Midbrain (tissue), 1 donor: ENCODE data around the gene SLC25A40.

ENCODE experiments used
- DNase-seq: peaks from one replicate; lab custom pipeline; 2025; lab: John Stamatoyannopoulos, UW

Gene SLC25A40

GRCh38 chr7:87784424-87784823 lies 91.7 kb downstream of the SLC25A40 start:
- no peak for DNase-seq
